Measurements from ENCODE around the gene DCPS.

DNA sequence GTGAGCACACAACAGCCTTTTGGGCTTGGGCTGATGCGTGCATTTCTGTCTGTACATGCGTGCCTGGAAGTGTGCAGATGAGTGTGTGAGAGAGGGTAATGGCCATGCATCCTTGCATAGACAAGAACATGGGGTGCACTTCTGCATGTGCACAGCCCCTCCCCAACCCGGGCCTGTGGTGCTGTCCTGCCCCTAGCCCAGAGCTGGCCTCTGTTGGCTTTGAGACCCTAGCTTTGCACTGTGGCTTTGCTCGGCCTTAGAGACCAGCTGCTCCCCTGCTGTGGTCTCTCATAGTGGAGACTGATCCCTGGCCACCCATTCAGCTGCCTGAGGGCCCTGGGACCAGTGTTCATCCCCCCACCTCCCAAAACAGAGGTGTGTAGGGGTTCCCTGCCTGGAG lies 77.0 kb downstream of the DCPS start:
- no peak for TF ChIP-seq EZH2 (IDR thresholded peaks at IDR 0.05; ENCODE audit: borderline replicate concordance, low read depth, low read length, poor library complexity, severe bottlenecking)
- TF ChIP-seq, protein P1, sequence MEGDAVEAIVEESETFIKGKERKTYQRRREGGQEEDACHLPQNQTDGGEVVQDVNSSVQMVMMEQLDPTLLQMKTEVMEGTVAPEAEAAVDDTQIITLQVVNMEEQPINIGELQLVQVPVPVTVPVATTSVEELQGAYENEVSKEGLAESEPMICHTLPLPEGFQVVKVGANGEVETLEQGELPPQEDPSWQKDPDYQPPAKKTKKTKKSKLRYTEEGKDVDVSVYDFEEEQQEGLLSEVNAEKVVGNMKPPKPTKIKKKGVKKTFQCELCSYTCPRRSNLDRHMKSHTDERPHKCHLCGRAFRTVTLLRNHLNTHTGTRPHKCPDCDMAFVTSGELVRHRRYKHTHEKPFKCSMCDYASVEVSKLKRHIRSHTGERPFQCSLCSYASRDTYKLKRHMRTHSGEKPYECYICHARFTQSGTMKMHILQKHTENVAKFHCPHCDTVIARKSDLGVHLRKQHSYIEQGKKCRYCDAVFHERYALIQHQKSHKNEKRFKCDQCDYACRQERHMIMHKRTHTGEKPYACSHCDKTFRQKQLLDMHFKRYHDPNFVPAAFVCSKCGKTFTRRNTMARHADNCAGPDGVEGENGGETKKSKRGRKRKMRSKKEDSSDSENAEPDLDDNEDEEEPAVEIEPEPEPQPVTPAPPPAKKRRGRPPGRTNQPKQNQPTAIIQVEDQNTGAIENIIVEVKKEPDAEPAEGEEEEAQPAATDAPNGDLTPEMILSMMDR (conservative IDR thresholded peaks at IDR 0.05; ENCODE audit: low read depth, low read length): no peak
